GM19455 (cell line): Measurements from ENCODE around the gene RAP1GDS1.

Experiments used
- ATAC-seq: cut with Tn5 transposase; IDR thresholded peaks from one replicate; pipeline ENCODE4 v1.9.1; 2021; ENCODE audit not compliant: unreplicated experiment

RAP1GDS1 gene, protein sequence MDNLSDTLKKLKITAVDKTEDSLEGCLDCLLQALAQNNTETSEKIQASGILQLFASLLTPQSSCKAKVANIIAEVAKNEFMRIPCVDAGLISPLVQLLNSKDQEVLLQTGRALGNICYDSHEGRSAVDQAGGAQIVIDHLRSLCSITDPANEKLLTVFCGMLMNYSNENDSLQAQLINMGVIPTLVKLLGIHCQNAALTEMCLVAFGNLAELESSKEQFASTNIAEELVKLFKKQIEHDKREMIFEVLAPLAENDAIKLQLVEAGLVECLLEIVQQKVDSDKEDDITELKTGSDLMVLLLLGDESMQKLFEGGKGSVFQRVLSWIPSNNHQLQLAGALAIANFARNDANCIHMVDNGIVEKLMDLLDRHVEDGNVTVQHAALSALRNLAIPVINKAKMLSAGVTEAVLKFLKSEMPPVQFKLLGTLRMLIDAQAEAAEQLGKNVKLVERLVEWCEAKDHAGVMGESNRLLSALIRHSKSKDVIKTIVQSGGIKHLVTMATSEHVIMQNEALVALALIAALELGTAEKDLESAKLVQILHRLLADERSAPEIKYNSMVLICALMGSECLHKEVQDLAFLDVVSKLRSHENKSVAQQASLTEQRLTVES

GRCh38 chr4:98260579-98261404 is at the start of gene RAP1GDS1:
Gene RAP1GDS1, plus strand, starts transcription at chr4:98261384. Its CDS starts 182 bp downstream, at chr4:98261566.
- peak; percentile 84 for ATAC-seq

GRCh38 chr4:98222306-98222705 is 38.9 kb upstream of the RAP1GDS1 start:
- ATAC-seq = no peak

DNA sequence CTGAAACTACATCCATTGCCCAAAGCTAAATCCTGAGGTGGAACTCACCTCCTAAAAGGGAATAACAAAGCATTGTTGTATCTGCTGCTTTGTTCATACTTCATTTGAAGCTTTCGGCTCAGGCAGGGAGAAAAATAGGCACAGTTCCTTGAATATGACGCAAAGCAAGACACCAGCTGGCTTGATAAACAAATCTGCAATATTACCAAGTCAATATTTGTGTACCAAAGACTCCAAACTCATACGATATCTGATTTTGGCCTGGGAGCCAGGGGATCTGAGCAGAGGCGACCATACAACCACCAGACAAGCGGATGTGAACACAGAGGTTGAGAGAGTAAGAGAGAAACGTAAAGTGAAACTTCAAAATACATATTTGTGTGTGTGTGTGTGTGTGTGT is 34.8 kb upstream of the RAP1GDS1 start:
- ATAC-seq = no peak

- ATAC-seq = no peak
Observed at GRCh38 chr4:98230961-98231360, 30.2 kb upstream of the RAP1GDS1 start.

DNA sequence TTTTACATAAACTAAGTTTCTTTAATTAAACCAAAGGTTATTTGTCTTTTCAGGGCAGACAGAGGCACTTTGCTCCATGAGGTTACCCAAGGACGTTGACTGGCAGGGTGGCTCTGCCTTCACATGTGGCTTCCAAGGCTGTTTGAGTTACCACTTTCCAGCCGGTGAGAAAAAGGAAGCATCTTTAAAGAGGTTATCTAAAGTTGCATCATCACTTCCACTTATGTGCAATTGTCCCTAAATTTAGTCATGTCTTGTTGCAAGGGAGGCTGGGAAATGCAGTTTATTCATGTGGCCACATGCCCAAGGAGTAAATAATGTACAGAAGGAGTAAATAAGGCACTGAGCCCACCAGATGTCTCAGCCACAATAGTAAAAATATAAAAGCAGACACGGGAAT is 29.0 kb upstream of the RAP1GDS1 start:
- ATAC-seq = no peak

GRCh38 chr4:98237204-98237603 is 24.0 kb upstream of the RAP1GDS1 start:
- ATAC-seq = no peak

GRCh38 chr4:98242063-98242462 is 19.1 kb upstream of the RAP1GDS1 start:
- no peak for ATAC-seq

DNA sequence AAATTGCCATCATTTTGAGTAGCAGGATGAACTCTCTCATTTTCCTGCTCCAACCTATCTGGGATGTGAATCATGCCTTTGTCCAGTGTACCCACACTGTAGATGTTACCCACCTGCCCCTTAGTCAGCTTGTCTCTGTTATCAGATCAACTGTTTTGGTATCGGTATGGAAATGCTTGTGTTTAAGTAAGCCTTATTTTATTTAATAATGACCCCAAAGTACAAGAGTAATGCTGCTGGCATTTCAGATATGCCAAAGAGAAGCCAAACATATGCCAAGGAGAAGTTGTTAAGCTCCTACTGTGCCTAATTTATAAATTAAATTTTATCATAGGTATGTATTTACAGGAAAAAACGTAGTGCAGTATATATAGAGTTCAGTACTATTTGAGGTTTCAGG is 18.6 kb upstream of the RAP1GDS1 start:
- ATAC-seq = no peak

- no peak for ATAC-seq
Observed at GRCh38 chr4:98245226-98245625, 16.0 kb upstream of the RAP1GDS1 start.

GRCh38 chr4:98248934-98249333 is 12.2 kb upstream of the RAP1GDS1 start:
- ATAC-seq = no peak

GRCh38 chr4:98249831-98250230 is 11.4 kb upstream of the RAP1GDS1 start:
- ATAC-seq = no peak

DNA sequence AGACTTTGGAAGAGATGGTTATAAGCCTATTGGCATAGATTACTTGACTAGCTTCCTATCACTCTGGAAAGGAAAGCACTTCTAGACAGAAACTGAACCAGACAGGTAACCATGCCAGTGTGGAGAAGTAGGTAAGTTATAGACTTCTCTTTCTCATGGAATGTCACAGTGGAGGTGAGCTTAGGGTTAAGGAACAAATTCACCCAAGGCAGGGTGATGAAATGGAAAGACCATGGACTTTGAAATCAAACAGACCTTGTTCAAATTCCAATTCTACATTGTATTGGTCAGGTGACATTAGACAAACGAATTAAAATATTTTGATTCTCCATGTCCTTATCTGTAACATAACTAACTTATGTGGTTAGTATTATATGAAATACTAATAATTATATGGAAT is 7.7 kb upstream of the RAP1GDS1 start:
- no peak for ATAC-seq

DNA sequence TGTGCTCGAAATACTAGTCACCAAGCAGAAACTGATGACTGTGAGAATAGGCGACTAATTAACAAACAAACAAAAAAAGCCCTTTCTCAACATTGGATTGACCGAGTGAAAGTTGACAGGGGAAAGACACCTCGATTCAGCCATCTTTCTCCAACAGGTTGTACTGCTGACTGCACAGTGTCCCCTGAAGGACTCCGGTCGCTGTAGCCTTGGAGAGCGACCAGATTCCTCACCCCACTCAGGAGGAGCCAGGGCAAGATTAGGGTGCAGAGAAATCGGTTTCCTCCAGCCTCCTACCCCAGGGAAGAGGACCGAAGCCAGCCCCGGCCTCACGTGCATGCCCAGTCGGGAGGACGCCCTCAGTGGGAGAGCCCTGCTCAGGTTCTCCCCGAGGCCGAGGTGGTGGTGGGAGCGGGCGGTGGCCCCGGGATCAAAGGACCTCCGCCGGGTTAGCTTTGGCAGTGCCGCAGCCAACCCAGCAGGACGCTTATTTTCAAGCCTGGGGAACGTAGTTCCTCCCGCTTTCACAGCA is 1.1 kb upstream of the RAP1GDS1 start:
- peak; percentile 27 for ATAC-seq

DNA sequence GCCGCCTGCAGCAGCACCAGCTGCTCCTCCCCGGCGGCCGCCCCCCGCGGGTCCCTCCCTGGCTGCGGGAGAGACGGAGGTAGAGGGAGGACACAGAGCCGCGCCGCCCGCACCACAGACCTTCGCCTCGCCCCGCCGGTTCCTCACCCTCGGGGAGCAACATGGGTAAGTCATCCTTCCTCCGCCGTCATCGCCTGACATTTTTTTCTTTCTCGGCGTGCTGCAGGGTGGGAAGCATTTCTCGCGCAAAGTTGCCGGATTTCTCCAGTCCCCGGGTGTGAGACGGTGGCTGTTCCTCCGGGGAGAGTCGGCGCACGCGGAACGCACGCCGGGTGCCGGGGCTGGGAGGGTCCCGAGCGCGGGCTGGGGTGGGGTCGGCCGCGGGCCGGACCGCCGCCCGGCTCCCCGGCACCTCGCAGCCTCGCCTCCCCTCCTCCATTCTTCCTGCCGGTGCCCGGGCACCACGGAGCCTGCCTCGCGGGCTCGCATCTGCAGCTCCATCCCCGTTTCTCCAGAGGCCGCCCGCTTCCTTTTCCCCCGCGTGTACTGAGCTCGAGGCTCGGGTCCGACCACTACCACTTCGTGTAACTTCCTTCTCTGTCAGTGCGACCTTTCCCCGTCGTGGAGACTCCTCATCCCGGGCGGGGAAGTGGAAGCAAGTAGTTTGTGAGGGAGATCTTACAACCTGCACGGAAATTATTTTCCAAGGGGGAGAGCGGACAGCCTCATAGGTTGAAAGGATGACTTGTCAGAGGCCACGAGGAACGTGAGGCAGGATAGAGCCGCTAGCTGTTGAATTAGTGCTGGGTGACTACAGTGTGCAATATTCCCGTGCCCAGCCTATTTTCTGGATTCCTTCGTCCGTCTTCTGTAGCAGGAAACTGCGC is 464 bp downstream of the RAP1GDS1 start:
- ATAC-seq = peak; percentile 14

DNA sequence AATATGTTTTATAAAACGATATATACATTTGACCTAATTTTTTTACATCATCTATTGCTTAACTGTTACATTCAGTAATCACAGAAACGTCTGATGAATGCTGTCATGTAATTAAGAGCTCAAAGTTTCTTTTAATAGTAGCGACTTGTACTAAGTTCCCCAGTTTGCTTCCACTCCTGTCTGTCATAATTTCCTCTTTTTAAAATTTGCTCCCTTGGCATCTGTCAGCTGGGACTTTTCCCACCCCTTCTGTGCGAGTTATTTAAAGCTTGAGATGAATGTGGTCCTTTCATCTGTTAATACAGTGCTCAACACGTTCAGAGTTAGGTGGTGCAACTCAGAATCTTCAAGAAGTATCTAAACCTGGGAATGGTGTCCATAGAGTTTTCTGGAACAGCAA is 1.2 kb downstream of the RAP1GDS1 start:
- no peak for ATAC-seq

DNA sequence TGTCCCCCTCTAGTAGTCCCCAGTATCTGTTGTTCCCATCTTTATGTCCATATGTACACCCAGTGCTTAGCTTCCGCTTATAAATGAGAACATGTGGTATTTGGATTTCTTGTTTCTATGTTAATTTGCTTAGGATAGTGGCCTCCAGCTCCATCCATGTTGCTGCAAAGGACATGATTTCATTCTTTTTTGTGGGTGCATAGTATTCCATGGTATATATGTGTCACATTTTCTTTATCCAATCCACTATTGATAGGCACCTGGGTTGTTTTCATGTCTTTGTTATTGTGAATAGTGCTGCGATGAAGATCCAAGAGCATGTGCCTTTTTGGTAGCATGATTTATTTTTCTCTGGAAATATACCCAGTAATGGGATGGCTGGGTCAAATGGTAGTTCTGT is 6.3 kb downstream of the RAP1GDS1 start:
- no peak for ATAC-seq

GRCh38 chr4:98275145-98275544 is 14.0 kb downstream of the RAP1GDS1 start:
- no peak for ATAC-seq

- ATAC-seq = no peak
Observed at GRCh38 chr4:98283219-98284189, 22.3 kb downstream of the RAP1GDS1 start.

DNA sequence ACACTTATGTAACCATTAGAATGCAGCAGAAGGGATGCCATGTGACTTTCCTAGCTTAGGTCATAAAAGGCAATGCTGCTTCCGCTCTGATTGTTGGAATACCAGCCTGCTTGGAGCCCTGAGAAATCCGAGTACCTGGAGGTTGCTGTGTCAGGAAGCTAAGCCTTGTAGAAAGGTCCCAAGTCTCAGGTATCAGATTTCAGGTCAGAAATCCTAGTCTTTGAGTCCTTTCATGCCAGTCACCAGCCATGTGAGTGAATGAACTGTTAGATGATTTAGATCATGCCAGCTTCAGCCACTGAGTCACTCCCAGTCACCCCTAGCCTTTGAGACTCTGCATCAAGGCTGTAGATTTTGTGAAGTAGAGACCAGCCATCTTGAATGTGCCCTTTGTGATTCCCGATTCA is 23.5 kb downstream of the RAP1GDS1 start:
- no peak for ATAC-seq
